ENCODE measurements around the gene PCGF3.

DNA sequence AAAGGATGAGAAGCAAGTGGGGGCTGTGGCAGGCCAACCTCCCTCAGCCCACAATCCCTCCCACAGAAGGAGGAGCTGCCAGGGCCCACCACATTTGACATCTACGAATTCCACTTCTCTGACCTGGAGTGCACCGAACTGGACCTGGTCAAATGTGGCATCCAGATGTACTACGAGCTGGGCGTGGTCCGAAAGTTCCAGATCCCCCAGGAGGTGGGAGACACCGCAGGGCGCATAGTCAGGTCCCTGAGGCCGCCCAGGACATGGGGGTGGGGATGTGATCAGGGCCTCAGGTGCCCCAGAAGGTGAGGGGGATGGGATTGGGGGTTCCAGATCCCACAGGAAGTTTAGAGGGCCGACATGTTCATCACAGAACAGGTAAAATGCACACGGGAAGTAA is 45.2 kb upstream of the PCGF3 start:
- TF ChIP-seq, protein P1, sequence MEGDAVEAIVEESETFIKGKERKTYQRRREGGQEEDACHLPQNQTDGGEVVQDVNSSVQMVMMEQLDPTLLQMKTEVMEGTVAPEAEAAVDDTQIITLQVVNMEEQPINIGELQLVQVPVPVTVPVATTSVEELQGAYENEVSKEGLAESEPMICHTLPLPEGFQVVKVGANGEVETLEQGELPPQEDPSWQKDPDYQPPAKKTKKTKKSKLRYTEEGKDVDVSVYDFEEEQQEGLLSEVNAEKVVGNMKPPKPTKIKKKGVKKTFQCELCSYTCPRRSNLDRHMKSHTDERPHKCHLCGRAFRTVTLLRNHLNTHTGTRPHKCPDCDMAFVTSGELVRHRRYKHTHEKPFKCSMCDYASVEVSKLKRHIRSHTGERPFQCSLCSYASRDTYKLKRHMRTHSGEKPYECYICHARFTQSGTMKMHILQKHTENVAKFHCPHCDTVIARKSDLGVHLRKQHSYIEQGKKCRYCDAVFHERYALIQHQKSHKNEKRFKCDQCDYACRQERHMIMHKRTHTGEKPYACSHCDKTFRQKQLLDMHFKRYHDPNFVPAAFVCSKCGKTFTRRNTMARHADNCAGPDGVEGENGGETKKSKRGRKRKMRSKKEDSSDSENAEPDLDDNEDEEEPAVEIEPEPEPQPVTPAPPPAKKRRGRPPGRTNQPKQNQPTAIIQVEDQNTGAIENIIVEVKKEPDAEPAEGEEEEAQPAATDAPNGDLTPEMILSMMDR (conservative IDR thresholded peaks at IDR 0.05): no peak
- no peak for TF ChIP-seq ZFX (IDR thresholded peaks at IDR 0.05)
